ENCODE results near the gene LRRC34. TPM values are rescaled to one million over a fixed set of nuclear protein-coding genes. Genes with fewer than 3 reads are reported as not detected.

The LRRC34 gene
- total RNA-seq, 4 donors from 2014 or later, result 1.3 to 1.9 TPM; not detected in 2

DNA sequence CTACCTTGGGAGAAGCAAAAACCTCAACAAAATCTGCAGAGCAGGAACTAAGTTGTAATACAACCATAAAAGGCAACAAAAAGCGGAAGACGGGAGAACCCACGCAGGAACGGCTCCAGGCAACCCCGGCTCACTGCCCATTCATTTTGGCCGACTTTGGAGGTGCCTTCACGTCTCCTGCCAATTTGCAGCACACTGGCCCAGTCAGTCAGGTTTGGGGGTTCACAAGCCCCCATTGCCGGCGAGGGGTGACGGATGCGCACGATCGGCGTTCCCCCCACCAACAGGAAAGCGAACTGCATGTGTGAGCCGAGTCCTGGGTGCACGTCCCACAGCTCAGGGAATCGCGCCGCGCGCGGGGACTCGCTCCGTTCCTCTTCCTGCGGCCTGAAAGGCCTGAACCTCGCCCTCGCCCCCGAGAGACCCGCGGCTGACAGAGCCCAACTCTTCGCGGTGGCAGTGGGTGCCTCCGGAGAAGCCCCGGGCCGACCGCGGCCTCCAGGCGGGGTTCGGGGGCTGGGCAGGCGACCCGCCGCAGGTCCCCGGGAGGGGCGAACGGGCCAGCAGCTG lies 48.3 kb downstream of the LRRC34 start:
- no peaks in the 10 kb centered on the region for H3K9me3 ChIP-seq
- 1% methylated on average over 28 of the region's 46 CpGs; no CpG with 5 or more reads in 1 of the 2 donors for WGBS, 2 donors (ENCODE audit: low coverage in 1 of 2)
- intact Hi-C loops (cut with DNase I; ENCODE audit: low total_unique reads), result no loop called here
- H3K27ac ChIP-seq, result peak overlapping the region; percentile 95 to 99 (median 96)
- H3K36me3 ChIP-seq, result no peaks in the 10 kb centered on the region
- in situ Hi-C loops (cut with MboI; ENCODE audit: low pct_ligation_motif_present in 1 of 4, low pct_unique_long_range_greater_than_20kb in 1 of 4, low sequenced_read_pairs in 3 of 4), result no loop called here
- TF ChIP-seq POLR2A (IDR thresholded peaks at IDR 0.05) (no peak), POLR2AphosphoS5 (IDR thresholded peaks at IDR 0.05) (peak; percentile 1 to 9 (median 8))
- TF ChIP-seq, protein P1, sequence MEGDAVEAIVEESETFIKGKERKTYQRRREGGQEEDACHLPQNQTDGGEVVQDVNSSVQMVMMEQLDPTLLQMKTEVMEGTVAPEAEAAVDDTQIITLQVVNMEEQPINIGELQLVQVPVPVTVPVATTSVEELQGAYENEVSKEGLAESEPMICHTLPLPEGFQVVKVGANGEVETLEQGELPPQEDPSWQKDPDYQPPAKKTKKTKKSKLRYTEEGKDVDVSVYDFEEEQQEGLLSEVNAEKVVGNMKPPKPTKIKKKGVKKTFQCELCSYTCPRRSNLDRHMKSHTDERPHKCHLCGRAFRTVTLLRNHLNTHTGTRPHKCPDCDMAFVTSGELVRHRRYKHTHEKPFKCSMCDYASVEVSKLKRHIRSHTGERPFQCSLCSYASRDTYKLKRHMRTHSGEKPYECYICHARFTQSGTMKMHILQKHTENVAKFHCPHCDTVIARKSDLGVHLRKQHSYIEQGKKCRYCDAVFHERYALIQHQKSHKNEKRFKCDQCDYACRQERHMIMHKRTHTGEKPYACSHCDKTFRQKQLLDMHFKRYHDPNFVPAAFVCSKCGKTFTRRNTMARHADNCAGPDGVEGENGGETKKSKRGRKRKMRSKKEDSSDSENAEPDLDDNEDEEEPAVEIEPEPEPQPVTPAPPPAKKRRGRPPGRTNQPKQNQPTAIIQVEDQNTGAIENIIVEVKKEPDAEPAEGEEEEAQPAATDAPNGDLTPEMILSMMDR (IDR thresholded peaks at IDR 0.05), result peak in 1 of 5 experiments; percentile 8
- peak; percentile 67 for DNase-seq
- H3K4me3 ChIP-seq, result peak overlapping the region; percentile 51 to 84 (median 66)
- H3K27me3 ChIP-seq, result no peaks in the 10 kb centered on the region
- peaks cover 0 to 10% (median 0%) of the 10 kb centered on the region in 4 donors for H3K4me1 ChIP-seq

DNA sequence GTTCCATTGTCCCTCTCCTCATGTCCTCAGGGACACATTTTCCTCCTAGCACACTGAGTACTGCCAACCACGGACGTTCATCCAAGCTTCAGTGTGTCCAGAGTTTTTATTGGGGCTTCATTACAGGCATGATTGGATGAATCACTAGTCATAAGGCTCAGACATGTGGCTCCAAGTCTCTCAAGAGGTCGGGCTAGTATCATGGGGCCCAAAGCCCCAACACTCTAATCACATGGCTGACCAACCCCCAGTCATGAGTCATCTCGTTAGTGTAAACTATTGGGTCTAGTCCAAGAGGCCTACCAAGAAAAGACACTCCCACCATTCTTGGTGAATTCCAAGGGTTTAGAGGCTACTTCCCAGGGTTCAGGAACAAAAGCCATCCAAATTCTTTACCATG lies 52.2 kb downstream of the LRRC34 start:
- TF ChIP-seq, protein P1 (IDR thresholded peaks at IDR 0.05), result no peak
- TF ChIP-seq POLR2A (IDR thresholded peaks at IDR 0.05) (no peak), EP300 (IDR thresholded peaks at IDR 0.05; ENCODE audit: low read depth) (no peak), POLR2AphosphoS5 (IDR thresholded peaks at IDR 0.05) (no peak)
- H3K9me3 ChIP-seq, result no peaks in the 10 kb centered on the region
- no peaks in the 10 kb centered on the region for H3K36me3 ChIP-seq
- peaks cover 0 to 16% (median 0%) of the 10 kb centered on the region in 4 donors for H3K4me1 ChIP-seq
- H3K4me3 ChIP-seq, result no peak overlapping the region
- 67 to 80% methylated on average over 2 to 4 of the region's 4 CpGs for WGBS, 2 donors (ENCODE audit: low coverage in 1 of 2)
- in situ Hi-C loops (cut with MboI; ENCODE audit: low pct_ligation_motif_present in 1 of 4, low pct_unique_long_range_greater_than_20kb in 1 of 4, low sequenced_read_pairs in 3 of 4) (no loop called here), intact Hi-C loops (cut with DNase I; ENCODE audit: low total_unique reads) (no loop called here)
- no peak for DNase-seq
- H3K27ac ChIP-seq, result no peak overlapping the region
- no peaks in the 10 kb centered on the region for H3K27me3 ChIP-seq

DNA sequence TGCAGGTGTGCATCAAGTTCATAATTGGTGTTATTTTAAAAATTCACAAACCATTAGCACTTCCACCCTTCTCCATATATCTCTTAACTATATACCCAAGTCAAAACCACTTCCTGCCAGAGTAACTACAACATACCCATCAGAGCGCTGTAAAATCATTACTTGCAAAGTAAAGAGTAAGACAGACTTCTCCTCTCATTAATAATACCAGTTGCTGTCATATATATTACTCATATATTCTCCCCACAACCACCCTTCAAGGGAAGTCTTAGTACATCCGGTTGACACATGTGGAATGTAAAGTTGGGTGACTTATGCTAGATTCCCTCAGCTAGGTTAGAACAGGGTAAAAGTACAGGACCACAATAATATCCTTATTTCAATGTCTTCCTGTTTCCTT lies 53.4 kb downstream of the LRRC34 start:
- intact Hi-C loops (cut with DNase I; ENCODE audit: low total_unique reads) (no loop called here), in situ Hi-C loops (cut with MboI; ENCODE audit: low pct_ligation_motif_present in 1 of 4, low pct_unique_long_range_greater_than_20kb in 1 of 4, low sequenced_read_pairs in 3 of 4) (no loop called here)
- Histone ChIP-seq H3K4me1 (peaks cover 0 to 16% (median 0%) of the 10 kb centered on the region in 4 donors), H3K4me3 (no peak overlapping the region), H3K27ac (no peak overlapping the region), H3K27me3 (no peaks in the 10 kb centered on the region), H3K9me3 (no peaks in the 10 kb centered on the region), H3K36me3 (no peaks in the 10 kb centered on the region)
- WGBS, 2 donors (ENCODE audit: low coverage in 1 of 2), result 50 to 67% methylated on average over 2 of the region's 2 CpGs
- TF ChIP-seq POLR2A (IDR thresholded peaks at IDR 0.05) (no peak), POLR2AphosphoS5 (IDR thresholded peaks at IDR 0.05) (no peak), EP300 (IDR thresholded peaks at IDR 0.05; ENCODE audit: low read depth) (no peak)
- TF ChIP-seq, protein P1 (IDR thresholded peaks at IDR 0.05), result no peak
- no peak for DNase-seq

DNA sequence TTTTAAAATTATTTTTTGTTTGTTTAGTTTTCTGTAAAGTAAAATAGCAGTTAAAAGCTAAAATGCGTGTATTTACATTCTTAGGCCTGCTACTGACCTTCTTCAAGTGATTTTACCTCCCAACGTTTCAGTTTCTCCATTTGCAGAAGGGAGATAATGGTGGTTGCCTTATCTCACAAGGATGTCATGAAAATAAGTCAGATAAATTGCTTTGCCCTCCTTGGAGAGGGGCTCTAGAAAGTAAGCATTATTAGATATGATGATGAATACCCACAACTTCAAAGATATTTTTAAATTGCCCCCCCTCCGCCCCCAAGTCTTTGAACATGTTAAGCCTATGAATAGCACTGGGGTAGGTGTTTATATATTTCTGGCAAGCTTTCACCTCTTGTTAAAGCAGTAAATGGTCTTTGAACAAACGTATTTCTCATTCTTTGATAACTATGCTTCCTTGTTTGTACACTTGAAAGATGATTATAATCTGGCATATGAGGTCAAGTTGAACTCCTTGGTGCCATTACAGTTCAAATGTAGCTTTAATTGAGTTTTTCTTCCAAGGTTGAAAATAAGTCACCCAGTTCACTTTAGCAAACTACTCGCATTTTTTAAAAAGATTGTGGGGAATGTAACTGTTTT lies 54.2 kb downstream of the LRRC34 start:
- no peak for DNase-seq
- intact Hi-C loops (cut with DNase I; ENCODE audit: low total_unique reads) (no loop called here), in situ Hi-C loops (cut with MboI; ENCODE audit: low pct_ligation_motif_present in 1 of 4, low pct_unique_long_range_greater_than_20kb in 1 of 4, low sequenced_read_pairs in 3 of 4) (no loop called here)
- Histone ChIP-seq H3K9me3 (no peaks in the 10 kb centered on the region), H3K27me3 (no peaks in the 10 kb centered on the region), H3K4me3 (no peak overlapping the region), H3K27ac (no peak overlapping the region), H3K4me1 (peaks cover 0 to 9% (median 0%) of the 10 kb centered on the region in 4 donors), H3K36me3 (no peaks in the 10 kb centered on the region)
- 35 to 52% methylated on average over 5 of the region's 5 CpGs for WGBS, 2 donors (ENCODE audit: low coverage in 1 of 2)
- TF ChIP-seq EP300 (IDR thresholded peaks at IDR 0.05; ENCODE audit: low read depth), result no peak
- TF ChIP-seq POLR2AphosphoS5 (IDR thresholded peaks at IDR 0.05), result no peak
- no peak for TF ChIP-seq POLR2A (IDR thresholded peaks at IDR 0.05)
- TF ChIP-seq, protein P1 (IDR thresholded peaks at IDR 0.05), result no peak

Measured in transverse colon (tissue), 4 donors.